GM18507 (cell line): ENCODE measurements around the gene SCAF1.
"Not testable (repeated sequence)": the region's sequence is repeated elsewhere in the genome, so short reads cannot be mapped to it uniquely, and the experiment has no call there.

Source experiments
- DNase-seq: peaks from one replicate; pipeline ENCODE4 v3.0.0; 2011; ENCODE audit warnings: low read depth; ENCODE audit not compliant: insufficient read length; ENCODE audit errors: extremely low spot score
- FAIRE-seq: peaks from 2 replicates; lab custom pipeline; 2011; peaks lifted over from hg19 to GRCh38; lab: Jason Lieb, UNC

SCAF1 gene

GRCh38 chr19:49609499-49610092 lies 32.4 kb upstream of the SCAF1 start:
- FAIRE-seq: no peak
- DNase-seq: no peak

- DNase-seq (no peak), FAIRE-seq (no peak)
These were observed 28.6 kb upstream of the SCAF1 start for GRCh38 chr19:49613374-49613773.

- DNase-seq (no peak), FAIRE-seq (no peak)
These were observed 27.7 kb upstream of the SCAF1 start for GRCh38 chr19:49614096-49614833.

DNA sequence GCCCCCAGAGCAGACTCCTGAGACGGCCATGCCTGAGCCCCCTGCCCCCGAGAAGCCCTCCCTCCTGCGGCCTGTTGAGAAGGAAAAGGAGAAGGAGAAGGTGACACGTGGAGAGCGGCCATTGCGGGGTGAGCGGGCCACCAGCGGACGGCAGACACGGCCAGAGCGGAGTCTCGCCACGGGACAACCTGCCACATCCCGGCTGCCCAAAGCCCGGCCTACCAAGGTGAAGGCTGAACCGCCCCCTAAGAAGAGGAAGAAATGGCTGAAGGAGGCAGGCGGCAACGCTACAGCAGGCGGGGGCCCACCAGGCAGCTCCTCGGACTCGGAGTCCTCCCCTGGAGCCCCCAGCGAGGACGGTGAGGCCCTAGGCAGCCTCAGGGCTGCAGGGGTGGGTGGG lies 26.1 kb upstream of the SCAF1 start:
- no peak for FAIRE-seq
- no peak for DNase-seq

GRCh38 chr19:49616532-49616931 lies 25.5 kb upstream of the SCAF1 start:
- DNase-seq (no peak), FAIRE-seq (no peak)

DNA sequence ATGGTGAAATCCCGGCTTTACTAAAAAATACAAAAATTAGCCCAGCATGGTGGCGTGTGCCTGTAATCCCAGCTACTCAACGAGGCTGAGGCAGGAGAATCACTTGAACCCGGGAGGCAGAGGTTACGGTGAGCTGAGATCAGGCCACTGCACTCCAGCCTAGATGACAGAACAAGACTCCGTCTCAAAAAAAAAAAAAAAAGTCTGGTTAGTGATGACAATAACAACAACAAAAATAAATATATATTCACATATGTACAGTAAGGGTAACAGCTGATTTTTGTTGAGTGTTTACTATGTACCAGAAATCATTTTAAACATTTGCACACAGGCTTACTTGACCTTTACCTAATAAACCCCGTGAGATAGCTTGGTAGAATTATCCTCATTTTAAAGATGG lies 25.1 kb upstream of the SCAF1 start:
- no peak for FAIRE-seq
- DNase-seq: no peak

- not testable (repeated sequence) for FAIRE-seq, DNase-seq
These were observed 24.1 kb upstream of the SCAF1 start for GRCh38 chr19:49617860-49618259.

DNA sequence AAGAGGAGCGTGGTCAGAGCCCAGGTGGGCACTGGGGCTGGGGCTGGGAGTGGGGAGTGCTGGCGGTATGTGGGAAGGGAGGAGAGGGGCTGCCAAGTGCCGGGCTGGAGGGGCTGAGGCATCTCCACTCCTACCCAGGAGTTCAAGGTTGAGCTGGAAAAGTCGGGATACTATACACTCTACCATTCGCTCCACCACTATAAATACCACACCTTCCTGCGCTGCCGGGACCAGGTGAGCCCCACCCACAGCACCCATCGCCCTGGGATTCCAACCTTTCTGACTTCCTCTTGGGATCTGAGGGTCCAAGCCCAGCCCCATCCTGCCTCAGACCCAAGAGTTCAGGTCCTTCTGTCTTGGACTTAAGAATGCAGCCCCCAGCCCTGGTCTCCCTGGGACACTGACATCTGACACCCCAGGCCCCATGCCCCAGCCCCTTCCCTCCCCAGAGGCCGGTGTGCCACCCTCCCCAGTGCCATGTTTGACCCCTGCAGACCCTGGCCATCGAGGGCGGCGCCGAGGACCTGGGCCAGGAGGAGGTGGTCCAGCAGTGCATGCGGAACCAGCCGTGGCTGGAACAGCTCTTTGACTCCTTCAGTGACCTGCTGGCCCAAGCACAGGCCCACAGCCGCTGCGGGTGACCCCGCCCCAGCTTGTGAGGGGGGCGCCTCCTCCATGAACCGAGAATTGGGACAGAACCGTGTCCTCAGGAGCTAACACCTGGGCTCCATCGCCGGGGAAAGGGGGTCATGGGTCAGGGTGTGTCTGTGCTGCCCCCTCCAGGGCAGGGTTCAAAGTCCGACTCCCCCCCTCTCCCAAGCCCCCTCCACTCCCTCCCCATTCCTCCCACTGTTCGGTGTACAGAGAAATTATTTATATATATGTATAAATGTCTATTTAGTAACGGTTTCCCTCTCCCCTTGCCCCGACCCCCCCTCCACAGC lies 16.8 kb upstream of the SCAF1 start:
- FAIRE-seq (no peak), DNase-seq (no peak)

GRCh38 chr19:49626226-49626625 lies 15.8 kb upstream of the SCAF1 start:
- DNase-seq (no peak), FAIRE-seq (no peak)

DNA sequence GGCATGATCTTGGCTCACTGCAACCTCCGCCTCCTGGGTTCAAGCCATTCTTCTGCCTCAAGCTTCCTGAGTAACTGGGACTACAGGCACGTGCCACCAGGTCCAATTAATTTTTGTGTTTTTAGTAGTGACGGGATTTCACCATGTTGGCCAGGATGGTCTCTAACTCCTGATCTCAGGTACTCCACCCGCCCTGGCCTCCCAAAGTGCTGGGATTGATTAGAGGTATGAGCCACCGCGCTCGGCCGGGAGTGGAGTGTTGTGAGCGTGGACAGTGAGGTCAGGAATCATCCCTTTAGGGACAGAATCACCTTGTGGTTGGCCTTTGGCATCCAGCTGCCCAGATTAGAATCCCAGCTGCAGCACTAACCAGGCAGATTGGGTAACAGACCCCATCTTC lies 12.3 kb upstream of the SCAF1 start:
- no peak for FAIRE-seq
- no peak for DNase-seq

DNA sequence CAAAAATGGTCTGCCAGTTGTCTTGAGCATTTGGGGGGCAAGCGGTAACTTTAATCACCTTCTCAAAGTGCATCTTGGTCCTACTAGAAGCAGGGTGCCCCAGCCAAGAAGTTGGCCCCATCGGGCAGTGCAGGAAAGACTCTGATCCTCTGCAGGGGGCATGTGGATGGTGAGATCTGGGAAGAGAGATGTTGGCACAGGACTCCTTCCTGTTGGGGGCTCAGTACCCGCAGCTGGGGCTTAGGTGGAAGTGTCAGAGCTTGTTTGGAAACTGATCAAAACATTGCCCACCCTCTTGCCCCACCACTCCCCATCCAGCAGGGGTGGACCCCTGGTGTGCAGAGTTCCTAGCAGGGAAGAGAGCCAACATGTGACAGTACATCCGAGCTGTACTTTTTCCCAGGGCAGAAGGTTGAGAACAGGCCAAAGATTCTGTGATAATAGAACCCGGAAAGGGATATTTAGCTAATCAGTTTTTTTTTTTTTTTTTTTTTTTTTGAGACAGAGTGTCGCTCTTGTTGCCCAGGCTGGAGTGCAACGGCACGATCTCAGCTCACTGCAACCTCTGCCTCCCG lies 10.9 kb upstream of the SCAF1 start:
- no peak for FAIRE-seq

DNA sequence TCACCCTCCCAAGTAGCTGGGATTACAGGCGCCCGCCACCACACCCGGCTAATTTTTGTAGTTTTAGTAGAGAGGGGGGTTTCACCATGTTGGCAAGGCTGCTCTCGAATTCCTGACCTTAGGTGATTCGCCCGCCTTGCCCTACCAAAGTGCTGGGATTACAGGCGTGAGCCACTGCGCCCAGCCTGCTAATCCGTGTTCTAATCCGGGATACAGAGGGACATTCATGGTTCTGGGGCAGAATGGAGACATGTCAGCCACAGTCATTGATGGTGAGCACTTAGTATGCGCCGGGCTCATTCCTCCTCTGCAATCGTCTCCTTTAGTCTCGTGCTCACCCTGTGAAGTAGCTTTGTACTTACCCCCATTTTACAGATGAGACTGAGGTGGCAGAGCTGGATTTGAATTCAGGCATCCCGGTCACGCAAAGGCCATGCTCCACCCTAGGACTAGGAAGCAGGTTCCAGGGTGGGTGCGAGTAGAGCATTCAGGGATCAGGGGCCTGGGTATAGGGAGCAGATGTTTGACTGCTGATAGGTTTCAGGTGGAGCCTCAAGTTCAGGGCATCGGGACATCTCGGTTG lies 10.3 kb upstream of the SCAF1 start:
- DNase-seq (no peak), FAIRE-seq (no peak)

More for the DNA sequence above, 10.9 kb upstream of the SCAF1 start:
- no peak for DNase-seq

DNA sequence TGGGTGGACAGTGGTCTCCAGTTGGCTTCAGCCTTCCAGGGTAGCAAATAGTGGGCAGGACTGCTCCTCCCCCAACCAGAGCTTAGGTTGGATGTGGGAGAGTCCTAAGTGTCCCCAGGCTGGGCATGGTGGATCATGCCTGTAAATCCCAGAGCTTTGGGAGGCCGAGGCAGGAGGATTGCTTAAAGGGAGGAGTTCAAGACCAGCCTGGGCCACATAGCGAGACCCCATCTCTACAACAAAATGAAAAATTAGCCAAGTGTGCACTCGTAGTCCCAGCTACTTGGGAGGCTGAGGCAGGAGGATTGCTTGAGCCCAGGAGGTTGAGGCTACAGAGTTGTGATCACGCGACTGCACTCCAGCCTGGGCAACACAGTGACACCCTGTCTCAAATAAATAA lies 9.4 kb upstream of the SCAF1 start:
- FAIRE-seq (no peak), DNase-seq (no peak)

GRCh38 chr19:49633273-49633672 lies 8.7 kb upstream of the SCAF1 start:
- not testable (repeated sequence) for FAIRE-seq, DNase-seq

GRCh38 chr19:49635530-49636232 lies 6.3 kb upstream of the SCAF1 start:
- no peak for FAIRE-seq
- no peak for DNase-seq

DNA sequence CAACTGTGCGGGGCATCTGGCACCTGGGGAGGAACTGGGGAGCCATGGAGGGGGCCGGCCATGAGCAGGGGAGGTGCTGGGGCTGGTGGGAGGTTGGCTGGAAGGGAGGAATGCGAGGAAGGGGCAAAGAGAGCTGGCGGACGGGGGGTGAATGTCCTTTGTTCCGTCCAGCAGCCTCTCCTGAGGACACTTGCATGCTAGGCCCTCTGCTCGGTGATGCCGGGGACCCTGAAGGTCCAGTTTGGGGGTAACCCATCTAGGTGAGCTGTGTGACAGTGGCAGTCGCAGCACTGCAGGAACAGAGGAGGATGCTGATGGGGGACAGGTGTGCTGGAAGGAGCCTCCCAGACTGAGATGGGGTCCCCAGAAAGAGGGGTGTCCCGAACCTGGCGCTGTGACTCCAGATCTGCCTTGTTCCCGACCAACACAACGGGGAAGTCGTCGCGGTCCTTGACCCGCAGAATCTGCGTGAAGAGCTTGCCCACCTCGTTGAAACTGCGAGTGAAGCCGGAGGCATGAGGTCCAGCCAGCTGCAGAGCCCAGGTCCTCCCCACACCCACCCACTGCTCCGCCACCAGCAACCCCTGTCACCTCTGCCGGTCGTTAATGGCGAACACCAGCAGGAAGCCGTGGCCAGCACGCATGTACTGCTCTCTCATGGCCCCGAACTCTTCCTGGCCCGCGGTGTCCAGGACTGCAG lies 5.6 kb upstream of the SCAF1 start:
- DNase-seq: no peak
- FAIRE-seq: no peak

DNA sequence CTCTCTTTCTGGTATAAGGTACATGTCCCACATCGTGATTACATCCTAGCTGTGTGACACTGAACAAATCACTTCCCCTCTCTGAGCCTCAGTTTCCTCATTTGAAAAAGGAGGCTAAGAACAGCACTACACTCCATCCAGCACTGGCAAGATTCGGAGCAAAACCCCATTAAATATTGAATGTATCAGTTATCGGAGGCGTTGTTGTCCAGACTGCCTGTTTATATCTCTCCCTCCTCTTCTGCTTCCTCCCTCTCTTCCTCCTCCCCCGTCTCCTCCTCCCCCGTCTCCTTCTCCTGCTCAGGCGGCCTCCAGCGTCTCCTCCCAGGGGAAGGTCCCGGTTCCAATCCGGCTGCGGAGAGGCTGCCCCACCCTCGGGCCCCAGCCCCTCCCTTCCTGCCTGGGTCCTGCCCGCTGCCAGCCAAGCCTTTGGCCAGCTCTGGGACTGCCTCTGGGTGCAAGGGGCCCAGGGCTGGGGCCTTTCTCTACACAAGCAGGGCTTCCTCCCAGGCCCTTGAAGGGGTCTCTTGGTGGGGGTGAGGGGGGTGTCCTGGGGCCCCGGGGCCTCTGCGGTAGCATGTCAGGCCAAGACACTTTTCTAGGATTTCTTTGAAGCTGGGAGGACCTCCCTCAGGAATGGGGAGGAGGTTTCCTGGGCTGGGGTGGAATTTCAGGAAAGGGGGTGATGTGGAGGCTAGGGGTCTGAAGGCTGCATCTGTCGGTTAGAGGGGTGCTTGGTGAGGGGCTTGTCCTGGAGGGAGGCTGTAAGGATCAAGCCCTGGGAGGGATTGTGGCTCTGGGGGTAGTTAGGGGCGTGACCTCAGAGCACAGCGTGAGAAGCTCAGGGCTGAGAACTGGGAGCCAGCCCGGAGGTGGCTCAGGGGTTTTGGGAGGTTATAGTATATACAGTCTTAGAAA lies 3.9 kb upstream of the SCAF1 start:
- no peak for DNase-seq
- FAIRE-seq: no peak
